HG03432 (cell line): Measurements from ENCODE around the gene LPP.

ENCODE experiments used
- ATAC-seq: cut with Tn5 transposase; IDR thresholded peaks from one replicate; pipeline ENCODE4 v1.9.1; 2021; ENCODE audit warnings: mild to moderate bottlenecking, moderate library complexity; ENCODE audit not compliant: unreplicated experiment

Gene LPP

DNA sequence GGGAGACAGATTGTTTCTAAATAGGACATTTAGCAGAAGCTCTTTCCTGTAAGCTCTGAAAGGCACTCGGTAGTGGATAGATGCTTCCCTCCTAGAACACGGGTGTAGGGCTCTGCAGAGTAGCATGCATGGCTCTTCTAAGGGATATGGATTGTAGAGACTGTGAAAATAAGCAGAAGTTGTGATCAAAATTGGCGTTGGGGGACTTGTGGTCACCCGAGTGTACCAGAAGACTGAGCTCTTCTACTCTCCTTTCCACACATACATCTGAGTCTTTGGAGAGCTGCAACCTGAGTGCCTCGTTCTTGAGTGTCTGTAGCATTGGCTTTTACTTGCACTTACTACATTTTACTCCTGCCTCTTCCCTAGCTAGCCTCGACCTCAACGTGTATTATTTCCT, 197.7 kb downstream of the LPP start:
- ATAC-seq, result no peak

DNA sequence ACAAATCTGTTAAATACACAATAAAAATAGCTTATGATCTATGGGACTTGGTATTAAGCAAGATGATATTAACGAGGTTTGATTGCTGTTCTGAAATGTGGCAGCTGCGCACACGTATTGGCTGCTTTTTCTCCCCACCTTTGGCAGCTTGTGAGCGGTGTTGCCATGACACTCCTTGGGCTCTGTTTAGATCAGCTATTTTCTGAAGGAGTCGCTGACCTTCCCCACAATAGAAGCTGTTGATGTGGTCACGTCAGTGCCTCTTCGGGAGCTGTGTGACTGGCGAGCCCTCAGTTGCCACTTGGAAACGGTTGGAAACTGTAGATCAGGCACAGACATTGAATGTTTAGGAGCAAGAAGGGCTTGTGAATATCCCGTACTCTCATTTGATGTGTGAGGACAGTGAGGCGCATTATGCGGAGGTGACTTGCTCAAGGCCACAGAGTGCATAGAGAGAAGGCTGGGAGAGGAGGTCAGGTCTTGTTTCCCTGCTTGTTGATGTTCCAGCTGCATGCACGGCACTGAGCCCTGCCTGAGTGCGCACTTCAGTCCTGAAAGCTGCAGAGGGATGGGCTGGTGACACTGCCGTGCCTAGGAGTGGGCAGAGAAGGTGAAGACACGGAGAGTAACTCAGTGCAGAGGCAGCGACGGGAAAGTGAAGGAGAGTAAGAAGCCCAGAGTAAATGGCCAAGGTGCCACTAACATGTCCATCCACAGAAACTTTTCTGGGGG, 198.4 kb downstream of the LPP start:
- no peak for ATAC-seq

DNA sequence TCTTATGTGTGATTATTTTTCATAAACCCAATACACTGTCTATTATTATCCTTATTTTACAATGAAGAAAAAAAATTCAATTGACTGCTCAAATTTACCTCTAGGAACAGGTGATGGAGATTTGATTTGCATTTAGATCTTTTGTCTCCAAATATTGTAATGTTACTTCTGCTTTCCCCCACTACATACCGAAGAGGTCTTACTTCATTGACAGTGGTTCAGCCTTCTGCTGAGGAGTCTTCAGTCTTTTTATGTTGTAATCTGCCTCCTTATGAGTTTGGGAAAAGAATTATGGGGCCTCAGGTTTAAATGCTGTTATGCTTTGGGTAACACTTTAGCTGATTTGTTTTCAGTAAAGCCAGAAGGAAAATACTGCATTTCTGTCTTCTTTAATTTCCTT, 199.5 kb downstream of the LPP start:
- ATAC-seq, result no peak

DNA sequence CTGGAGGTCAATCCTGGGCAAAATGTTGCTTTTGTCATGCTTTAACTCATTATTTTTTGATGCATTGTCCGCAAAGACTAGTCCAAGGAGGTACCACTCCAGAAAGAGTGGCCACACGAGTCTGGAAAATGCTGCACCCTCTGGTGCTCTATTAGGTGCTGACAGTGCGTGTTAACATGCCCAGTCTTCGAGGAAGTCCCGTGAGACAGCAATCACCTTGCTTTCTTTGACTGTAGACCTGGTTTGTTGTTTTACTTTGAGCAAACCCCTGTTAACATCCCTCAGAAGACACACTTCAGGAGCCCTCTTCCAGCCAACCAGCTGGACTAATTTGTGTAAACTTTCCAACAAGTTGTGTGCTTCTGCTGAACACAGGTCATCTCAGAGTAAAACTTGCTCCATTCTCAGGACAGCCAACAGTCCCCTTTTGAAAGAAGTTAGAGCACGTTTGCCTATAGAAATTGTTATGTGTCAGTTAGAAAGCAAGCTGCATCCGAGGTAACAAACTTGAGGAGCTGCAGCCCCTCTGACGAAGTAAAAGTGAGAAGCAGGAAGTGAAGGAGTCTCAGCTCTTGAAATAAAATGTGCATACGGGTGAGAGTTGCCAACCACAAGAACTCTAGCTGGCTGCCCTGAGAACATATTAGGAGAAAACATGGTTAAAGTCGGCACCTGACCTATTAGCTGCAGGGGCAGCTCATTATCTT, 205.0 kb downstream of the LPP start:
- no peak for ATAC-seq

DNA sequence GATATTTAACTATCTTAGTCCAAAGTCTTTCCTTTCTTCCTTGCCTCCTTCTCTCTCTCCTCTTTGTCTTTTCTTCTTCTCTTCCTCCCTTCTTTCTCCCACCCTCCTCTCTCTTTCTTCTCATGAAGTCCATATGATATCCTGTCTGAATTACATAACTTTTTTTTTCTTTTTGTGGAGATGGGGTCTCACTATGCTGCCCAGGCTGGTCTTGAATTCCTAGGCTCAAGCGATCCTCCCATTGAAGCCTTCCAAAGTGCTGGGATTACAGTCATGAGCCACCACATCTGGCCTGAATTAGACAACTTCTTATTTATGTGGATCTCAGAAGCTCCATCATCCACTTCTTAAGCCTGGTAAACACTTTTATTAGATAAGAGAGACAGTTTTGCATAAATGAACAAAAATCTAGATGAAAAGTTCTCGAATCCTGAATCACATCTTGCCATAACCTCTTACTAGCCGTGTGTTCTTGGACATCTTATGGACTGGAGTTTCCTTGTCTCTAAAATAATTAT, 206.5 kb downstream of the LPP start:
- no peak for ATAC-seq

DNA sequence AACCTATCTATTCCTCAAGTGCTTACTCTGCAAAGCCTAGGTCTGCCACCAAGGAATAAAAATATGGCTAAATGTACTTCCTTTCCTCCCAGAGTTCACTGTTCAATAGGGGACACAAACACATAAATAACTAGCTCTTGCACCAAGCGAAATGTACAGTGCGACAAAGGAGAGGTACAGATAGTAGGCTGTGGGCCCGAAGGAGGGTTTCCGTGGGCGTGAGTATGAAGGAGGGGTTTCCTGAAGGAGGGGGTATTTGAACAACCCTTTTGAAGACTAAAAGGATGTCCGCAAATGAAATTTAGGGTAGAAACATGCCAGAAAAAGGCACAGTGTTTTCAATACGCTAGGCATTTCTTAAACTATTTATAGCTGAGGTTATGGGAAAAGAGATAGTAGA, 207.9 kb downstream of the LPP start:
- ATAC-seq, result no peak

DNA sequence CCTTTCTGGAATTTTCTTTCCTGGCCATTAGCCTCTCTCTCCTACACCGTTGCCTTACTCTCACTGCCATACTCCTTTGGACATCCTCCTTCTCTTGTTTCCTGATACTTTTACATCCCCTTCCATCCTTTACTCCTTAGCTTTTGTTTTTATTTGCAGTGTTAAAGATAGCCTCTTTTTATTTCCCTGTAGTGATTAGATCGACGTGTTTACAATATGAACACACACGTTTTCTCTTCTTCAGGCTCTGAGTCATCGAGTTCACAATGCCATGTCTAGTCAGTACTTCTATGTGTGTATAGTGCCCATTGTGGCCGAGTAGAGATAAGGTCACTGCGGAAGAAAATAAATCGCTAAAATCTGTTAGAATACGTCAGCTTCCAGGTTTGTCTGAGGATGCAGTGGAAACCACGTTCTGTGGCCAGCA, 208.5 kb downstream of the LPP start:
- ATAC-seq, result no peak

DNA sequence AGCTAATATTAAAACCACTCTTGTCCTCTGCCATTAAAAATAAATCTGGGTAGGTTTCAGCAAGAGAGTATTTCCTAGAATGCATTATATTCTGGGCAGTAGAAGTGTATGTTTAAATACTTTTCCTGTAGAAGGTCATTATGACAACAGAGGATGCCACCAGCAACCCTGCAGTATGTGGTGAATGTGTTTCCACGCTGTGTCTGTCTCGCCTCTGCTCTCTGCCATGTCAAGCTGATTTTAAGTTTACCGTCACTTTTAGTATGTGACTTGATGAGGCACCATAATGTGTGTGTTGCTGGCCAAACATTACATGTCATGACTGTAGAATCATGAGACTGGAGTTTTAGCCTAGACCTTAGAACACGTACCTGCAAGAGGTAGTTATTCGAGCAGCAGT, 211.2 kb downstream of the LPP start:
- ATAC-seq, result no peak

DNA sequence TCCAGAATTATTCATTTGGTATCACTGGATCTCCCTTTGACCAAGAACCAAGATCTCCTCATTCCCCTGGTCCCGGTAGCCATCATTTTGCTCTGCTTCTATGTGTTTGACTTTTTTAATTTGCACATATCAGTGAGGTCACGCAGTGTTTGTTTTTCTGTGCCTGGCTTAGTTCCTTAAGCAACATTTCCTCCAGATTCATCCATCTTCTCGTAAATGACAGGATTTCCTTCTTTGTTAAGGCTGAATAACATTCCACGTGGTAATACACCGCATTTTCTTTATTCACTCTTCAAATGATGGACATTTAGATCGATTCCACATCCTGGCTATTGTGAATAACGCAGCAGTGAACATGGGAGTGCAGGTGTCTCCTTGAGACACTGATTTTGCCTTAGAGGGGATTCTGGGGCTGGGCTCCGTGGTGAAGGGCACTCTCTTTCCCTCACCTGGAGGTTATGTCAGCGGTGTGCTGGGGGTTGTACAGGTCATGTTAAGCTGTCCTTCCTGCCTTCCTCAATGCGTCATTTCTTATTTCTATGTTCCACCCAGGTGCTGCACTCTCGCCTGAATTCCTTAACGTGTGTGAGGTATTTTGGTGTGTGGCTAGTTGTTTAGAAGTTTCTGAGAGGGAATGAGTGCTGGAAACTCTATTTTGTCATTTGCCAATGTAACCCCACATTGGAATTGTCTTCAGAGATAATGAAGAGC, 212.2 kb downstream of the LPP start:
- no peak for ATAC-seq

DNA sequence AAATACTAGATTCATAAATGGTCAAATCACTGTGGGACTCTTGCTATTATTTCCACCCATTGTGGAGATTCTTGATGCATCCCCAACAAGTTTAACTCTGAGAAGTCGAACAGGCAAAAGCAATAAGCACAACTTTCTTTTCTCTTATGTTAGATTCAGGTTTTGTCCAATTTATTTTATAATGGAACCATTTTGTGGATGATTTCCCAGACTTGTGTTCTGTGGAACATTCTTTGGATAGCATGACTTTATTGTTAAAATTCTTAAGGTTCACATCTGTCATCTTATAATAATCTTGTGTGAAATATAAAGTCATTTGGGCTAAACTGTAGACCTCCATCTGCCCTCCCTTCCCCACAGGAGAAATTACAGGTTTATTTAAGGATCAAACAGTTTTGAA, 213.7 kb downstream of the LPP start:
- ATAC-seq, result no peak

DNA sequence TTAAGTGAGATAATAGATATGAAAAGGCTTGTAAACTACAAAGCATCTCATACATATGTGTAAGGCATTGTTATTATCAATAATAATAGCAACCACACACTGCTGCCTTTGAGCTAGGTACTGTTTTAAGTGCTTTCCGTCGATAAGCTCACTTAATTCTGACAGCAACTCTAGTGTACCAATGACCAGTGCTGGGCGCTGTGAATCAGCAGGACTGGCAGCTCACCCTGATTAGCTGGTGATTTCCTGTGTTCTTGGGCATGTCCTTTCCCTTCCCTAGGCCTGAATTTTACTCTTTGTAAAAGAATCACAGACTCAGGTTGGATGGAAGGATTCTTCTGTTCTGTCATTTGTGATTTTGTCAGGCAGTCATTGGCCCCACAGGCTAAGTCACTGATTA, 215.6 kb downstream of the LPP start:
- no peak for ATAC-seq

DNA sequence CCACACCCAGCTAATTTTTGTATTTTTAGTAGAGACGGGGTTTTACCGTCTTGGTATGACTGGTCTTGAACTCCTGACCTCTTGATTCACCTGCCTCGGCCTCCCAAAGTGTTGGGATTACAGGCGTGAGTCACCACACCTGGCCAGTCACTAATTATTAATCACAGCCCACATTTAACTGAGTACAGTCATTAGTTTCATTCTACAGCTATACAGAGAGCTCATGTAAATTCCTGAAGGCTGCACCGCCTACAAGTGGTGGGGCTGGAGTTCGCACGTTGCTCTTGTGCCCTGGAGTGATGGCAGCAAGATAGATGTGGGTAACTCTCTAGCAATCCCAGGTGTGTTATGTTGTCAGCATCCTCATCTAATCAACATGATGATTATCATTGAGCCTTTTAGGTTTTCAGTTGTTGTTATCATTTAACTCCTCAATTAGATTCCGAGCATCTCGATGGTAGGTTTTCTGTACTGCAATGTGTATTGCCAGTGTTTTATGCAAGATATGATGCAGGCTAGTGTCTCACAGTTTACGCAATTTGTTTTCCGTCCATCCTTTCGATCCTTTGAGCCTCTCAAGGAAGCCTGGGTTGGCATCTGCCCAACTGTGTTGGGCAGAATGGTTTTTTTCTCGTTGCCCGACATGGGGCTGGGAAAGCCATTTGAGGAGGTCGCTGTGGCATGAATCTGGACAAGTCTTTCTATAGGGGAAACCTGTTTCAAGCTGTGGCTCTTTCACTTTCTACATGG, 216.3 kb downstream of the LPP start:
- no peak for ATAC-seq

DNA sequence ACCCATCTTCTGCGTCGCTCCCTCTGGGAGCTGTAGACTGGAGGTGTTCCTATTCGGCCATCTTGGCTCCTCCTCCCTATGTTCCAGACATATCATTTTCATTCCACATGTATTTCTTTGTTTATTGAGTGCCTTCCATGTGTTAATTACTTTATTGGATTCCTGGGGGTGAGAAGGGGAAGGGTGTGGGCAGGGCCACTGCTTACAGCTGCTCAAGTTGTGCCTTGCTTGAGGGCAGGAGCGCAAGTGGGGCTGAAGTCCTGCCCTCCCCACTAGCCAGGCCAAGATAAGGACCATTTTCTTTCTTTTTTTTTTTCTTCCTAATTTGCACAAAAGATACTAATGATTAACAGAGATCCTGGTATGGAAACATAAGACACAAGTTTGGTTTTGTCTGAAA, 224.8 kb downstream of the LPP start:
- ATAC-seq, result no peak

DNA sequence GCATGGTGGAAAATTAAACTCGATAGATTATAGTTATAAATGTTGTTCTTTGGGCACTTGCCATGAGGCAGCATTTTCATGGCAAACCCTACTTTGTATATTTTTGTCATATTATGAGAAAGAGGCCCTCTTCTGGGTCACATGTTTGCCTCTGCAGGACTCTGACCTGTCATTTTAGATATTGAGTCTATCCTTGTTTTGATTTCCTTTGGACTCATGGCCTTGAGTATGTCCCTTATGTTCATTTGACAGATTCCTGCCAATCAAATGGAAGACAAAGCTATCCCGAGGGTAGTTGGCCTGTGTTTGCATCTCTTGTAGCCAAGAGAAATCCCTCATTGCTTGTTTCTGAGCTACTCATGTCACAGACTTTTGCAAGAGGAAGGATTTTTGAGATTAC, 226.3 kb downstream of the LPP start:
- no peak for ATAC-seq

DNA sequence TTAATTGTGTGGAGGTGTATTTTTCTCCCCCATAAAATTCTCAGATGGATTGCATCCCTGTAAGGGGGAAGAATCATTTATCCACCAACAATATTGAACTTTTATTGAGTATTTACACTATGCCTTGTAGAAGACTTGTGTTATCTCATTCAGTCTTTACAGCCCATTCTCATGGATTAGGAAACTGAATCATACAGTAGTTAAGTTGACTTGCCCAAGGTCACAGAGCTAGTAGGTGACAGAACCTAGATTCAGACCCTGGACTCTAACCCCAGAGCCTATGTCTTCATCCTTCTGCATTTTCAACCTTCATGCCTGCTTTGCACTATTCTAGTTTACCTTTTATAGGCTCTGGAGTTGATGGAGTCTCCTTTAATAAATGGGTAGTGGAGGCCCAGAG, 226.8 kb downstream of the LPP start:
- ATAC-seq, result no peak

DNA sequence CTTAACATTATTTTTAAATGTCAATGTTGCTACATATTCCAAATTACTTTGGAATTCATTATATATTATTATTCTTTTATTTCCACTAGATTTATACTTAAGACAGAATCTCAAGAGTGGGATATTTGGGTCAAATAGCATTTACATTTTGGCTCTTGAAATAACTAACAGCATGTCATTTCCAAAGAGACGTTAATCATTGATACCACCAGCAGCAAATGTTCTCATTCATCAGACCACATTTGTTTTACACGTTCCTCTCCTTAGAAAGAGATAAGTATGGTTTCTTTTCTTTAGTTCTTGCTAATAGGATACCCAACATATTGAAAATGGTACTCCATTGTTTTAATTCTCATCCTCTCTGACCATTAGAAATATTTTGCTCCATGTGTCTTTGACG, 229.8 kb downstream of the LPP start:
- no peak for ATAC-seq

DNA sequence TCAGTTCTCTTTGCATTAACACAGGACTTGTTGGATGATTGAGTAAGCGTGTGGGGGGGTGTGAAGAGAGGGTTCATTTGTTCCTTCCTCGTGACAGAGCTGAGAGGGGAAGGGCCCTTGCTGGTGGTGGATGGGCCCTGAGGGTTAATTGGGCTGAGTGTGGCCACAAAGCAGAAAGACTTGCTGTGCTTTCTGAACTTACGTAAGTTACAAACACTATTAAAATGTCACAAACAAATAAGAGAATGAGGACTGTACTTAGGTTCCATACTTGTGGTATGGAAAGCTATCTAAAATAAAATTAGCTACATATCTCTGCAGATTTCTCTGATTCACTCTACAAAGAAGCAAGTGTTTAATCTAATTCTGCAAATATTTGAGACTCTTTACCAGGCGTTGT, 231.3 kb downstream of the LPP start:
- ATAC-seq, result no peak

DNA sequence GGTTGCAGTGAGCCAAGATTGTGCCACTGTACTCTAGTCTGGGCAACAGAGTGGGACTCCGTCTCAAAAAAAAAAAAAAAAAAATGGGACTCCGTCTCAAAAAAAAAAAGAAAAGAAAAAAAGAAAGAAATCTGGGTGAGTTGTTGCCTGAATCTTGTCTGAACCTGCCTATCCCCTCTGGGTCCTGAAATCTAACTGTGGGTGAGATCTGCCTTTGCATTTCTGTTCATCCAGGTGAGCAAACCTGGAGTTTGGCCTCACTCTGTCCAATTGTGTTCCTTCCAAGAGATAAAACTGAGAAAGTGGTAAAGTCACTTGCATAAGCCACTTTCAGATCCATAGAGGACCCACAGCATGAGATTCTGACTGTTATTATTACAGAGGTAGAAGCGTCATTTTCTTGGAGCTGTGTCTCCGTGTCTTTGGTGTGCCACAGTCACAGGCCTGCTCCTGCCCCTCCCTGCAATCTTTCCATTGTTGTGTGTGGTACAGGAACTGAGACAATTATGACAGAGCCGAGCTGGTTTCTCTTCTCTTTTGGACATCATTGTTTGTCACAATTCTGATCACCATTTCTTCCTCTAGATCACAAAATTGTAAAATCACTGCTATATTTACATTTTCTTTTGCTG, 235.9 kb downstream of the LPP start:
- ATAC-seq, result peak; percentile 95

DNA sequence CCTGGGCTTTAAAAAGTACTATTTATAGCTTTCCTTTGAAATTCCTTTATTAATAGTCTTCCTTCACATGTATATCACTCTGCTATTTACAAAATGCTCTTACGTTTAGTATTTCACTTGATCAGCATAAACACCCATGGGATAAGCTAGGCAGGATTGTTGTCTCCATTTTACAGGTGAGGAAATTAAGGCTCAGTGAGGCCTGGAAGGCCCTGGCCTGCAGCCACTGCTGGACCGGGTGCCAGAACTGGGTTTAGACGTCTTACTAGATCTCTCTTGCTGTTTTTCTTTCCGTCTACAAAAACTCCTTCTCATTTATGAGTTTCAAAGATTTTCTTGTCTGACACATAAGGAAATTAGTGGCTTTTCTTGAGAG, 236.4 kb downstream of the LPP start:
- peak; percentile 35 for ATAC-seq

DNA sequence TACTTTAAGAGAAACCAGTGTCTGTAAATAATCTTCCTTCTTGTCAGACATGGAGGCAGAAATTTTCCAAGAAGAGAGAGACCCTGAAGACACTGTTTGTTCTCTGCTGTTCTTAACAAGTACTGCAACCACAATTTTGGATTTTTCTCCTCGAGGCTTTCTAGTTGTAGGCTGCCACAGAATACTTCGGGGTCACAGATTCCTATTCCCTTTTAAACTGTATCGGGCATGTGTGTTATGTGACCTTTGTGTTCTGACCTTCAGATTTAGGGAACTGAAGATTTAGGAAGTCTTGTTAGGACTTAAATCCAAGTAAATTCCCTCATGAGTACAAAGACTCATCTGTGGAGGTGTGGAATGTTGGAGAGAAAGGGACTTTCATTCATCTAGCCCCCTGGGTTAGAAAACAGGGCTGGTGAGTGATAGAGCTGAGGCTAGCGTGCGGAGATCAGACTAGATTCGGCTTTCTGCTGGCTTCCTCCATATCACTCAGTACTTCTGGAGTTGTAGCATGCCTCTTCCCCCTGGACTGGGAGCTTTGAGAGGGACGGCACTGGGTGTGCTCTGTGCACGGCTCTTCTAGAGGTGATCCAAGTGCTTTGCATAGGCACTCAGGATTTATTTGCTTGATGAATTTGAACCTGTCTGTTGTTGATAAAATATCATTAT, 237.0 kb downstream of the LPP start:
- no peak for ATAC-seq
